Activated gamma-delta T cell (primary cell): ENCODE results near the gene CCDC194.
"Not testable (repeated sequence)": the region's sequence is repeated elsewhere in the genome, so short reads cannot be mapped to it uniquely, and the experiment has no call there.

ENCODE experiments used
- DNase-seq: peaks from one replicate; lab custom pipeline; 2025; lab: John Stamatoyannopoulos, UW

The CCDC194 gene

GRCh38 chr19:17376935-17377600 is 16.9 kb downstream of the CCDC194 start, which contains the start of gene PLVAP:
Gene PLVAP, minus strand, starts transcription at chr19:17377342. Its CDS starts 54 bp downstream, at chr19:17377288.
- DNase-seq, result no peak

GRCh38 chr19:17370026-17370587 is 23.9 kb downstream of the CCDC194 start:
- no peak for DNase-seq

GRCh38 chr19:17365361-17365760 is 28.6 kb downstream of the CCDC194 start:
- no peak for DNase-seq

DNA sequence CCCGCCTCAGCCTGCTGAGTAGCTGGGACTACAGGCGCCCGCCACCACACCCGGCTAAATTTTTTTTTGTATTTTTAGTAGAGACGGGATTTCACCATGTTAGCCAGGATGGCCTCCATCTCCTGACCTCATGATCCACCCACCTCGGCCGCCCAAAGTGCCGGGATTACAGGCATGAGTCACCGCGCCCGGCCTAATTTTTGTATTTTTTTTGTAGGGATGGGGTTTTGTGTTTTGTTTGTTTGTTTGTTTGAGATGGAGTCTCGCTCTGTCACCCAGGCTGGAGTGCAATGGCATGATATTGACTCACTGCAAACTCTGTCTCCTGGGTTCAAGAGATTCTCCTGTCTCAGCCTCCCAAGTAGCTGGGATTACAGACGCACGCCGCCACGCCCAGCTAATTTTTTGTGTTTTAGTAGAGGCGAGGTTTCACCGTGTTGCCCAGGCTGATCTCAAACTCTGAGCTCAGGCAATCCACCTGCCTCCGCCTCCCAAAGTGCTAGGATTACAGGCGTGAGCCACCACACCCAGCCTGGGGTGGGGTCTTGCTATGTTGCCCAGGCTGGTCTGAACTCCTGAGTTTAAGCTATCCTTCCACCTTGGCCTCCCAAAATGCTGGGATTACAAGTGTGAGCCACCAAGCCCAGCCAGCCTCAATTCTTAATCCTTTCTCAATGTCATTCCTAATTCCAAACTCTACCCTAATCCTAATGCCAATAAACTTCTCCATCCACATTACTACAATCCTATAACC is 30.0 kb downstream of the CCDC194 start:
- DNase-seq, result not testable (repeated sequence)

- no peak for DNase-seq
Measured at GRCh38 chr19:17359905-17360800, 33.8 kb downstream of the CCDC194 start.

DNA sequence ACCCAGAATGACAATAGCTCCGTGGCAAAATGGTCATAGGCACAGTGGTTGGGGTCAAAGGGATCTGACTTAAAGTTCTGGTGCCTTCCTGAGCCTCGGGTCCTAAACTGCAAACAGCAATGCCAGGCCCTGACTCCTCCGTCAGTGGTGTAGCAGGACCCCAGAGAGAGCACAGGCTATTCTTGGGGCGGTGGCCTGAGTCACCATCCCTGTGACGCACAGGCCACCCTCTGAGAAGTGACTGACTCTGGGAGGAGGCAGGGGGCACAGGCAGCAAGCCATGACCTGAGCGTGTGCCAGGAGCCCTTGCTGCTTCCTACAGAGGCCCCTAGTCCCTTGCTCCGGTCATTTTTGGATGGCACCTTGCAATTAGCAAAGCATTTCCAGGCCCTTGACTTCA is 35.6 kb downstream of the CCDC194 start:
- DNase-seq, result no peak

- DNase-seq, result no peak
Measured at GRCh38 chr19:17357724-17358123, 36.3 kb downstream of the CCDC194 start.

GRCh38 chr19:17357078-17357666 is 36.8 kb downstream of the CCDC194 start:
- no peak for DNase-seq

DNA sequence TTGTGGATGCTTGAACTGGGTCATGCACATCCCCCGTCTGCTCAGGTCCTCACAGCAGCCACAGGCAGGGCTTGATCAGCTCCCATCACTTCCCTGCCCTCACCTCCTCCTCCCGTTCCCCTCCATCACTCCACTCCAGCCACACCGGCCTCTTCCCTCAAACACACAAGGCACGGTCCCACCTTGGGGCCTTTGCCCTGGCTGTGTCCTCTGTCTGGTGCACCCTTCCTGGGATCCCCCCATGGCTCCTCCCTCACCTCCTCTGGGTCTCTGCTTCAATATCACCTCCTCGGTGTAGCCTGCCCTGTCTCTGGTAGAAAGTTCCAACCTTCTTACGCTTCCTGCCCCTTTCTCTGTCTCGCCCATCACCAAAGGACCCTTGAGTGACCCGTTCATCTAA is 40.6 kb downstream of the CCDC194 start:
- no peak for DNase-seq

DNA sequence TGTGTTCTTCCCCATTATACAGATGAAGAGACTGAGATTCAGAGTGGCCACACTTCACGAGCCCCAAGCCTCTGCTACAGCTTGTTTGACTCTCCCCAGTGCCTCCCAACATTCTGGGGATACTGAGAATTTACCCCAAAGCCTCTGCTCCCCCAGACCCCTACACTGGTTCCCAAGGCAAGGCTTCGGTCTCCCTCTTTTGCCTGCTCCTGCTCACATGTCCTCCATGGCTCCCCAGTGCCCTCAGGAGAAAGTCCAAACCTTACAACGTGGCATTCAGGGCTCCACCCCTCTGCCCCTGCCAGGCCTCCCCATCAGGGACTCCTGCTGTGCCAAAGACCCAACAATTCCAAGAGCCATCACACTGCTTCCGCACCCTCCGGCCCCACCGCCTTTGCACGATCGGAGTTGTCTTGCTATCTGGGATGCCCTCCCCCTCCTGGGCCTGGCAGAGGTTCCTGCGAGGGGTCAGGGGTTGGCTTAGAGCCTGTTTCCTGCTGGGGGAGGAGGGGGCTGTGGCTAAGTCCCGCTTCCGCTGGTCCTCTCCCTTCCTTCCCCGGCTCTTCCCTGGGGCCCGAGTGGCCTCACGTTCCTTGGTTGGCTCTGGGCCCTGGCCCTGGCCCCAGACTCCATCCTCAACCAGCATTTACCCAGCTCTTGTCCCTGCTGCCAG is 41.3 kb downstream of the CCDC194 start:
- DNase-seq, result no peak

DNA sequence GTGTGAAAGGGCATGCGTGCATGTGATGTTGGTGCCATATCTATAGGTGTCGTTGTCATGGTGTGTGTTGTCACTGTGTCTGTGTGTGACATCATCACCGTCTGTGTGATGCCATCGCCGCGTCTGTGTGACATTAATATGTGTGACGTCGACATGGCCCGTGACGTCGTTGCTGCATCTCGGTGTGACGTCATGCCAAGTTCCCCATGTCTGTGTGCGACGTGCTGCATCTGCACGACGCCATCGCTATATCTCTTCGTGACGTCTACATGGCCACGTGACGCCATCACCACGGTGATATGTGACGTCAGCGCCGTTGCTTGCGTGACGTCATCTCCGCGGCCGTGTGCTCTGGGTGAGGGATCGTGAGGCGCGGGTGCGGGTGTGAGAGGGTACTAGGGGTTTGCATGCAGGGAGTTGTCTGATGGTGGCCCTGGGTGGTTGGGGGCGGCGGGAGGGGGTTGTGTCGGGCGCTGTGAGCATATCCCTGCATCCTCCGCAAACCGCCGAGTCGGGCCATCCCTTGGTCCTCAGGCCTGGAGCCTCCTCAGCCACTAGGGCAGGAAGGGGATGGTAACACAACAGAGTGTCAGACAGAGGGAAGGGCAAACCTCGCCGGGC is 42.1 kb downstream of the CCDC194 start:
- DNase-seq, result no peak

DNA sequence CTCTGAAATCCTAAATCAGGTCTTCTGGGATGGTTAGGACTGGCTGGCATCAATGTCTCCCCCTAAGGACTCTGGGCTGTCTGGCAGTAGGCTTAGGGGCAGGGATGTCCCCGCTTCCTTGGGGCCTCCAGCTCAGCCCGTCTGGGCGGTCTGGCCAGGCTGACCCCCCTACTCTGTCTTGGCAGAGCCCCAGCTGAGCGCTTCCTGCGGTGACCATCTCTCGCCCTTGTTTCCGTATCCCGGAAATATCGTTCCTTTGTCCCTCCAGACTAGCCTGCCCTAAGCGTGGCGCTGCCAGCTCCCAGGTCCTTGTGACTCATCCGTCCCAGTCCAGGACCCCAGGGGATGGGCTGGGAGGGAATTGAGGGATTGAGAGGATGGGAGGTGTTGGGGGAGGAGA is 45.3 kb downstream of the CCDC194 start:
- DNase-seq, result no peak

DNA sequence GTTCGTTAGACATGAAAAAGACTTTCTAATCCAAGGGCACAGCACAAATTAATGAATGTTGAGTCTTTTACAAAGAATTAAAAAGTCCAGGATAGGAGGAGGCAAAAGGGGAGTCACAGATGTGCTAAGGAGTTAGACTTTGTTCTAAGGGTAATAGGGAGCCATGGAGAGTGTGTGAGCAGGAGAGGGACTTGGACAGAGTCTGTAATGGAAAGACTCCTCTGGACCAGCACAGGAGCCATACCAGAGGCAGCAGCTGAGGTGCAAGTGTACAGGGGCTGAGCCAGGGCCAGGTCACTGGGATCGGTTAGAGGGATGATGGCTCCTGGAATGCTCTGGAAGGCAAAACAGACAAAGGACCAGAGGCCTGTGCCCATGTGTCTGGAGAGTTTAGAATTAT is 46.1 kb downstream of the CCDC194 start:
- DNase-seq, result no peak

GRCh38 chr19:17347361-17347760 is 46.6 kb downstream of the CCDC194 start:
- DNase-seq, result no peak

DNA sequence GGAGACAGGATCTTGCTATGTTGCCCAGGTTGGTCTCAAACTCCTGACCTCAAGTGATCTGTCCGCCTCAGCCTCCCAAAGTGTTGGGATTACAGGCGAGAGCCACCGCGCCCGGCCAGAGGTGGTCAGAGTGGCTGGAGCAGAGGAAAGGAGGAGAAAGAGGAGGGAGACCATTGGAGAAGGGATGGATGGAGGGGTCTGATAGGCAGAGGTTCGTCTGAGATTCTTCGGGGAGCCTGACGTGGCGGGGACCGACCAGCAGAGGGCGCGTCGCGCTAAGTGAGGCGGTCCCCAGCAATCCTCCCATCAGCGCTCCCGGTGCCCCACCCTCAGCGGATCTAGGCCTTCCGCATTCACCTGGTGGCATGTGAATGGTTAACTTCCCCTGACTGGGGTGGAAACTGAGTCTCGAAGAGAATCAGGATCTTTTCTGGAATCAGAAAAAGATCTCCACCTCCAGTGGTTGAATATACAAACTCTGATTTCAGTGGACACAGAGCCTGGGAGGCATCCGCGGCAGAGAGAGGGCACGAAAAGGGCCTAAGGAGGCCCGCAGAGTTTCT is 47.8 kb downstream of the CCDC194 start:
- DNase-seq, result no peak

DNA sequence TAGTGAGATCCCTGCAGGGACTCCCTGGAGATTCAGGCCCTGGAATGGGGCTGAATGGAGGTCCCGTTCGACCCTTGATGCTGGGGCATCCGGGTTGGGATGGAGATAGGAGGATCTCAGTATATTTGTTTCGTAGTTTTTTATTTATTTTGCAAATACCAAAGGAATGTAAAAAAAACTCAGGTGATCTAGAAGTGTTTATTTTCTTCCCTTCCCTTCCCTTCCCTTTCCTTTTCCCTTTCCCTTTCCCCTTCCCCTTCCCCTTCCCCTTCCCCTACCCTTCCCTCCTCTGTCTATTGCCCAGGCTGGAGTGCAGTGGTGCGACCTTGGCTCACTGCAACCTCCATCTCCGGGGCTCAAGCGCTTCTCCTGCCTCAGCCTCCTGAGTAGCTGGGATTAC is 52.2 kb downstream of the CCDC194 start:
- DNase-seq, result no peak

- DNase-seq, result no peak
Measured at GRCh38 chr19:17341386-17341785, 52.6 kb downstream of the CCDC194 start.

DNA sequence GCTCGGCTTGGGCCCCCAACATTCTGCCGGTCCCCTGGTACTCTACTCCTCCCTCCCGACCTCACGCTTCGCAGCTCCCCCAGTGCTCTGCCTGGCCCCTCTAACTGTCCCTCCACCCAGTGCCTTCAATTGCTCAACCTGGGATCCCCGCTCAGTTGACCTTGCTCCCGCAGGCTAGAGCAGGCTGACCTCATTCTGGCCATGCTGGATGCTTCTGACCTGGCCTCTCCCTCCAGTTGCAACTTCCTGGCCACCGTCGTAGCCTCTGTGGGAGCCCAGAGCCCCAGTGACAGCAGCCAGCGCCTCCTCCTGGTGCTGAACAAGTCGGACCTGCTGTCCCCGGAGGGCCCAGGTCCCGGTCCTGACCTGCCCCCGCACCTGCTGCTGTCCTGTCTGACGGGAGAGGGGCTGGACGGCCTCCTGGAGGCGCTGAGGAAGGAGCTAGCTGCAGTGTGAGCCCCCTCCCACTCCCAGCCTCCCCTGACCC is 53.1 kb downstream of the CCDC194 start:
- no peak for DNase-seq
